Stimulated activated CD8-positive, alpha-beta memory T cell treated with anti-CD3 and anti-CD28 coated beads, Interleukin-12 subunit alpha, Interleukin-12 subunit beta, amount 100 ng/mL, for 1 hour (primary cell): ENCODE results near the gene MACROD1.
A peak's percentile ranks its signal among the peaks of the same experiment; 100 is the strongest.

Experiments
- DNase-seq: peaks from one replicate; pipeline ENCODE4 v3.0.0-alpha.2; 2020; ENCODE audit warnings: low read depth

Gene MACROD1

GRCh38 chr11:64013141-64013896 lies 152.6 kb downstream of the MACROD1 start:
- no peak for DNase-seq

GRCh38 chr11:64011371-64011770 lies 154.5 kb downstream of the MACROD1 start:
- DNase-seq: no peak

GRCh38 chr11:64010783-64011182 lies 155.1 kb downstream of the MACROD1 start:
- no peak for DNase-seq

DNA sequence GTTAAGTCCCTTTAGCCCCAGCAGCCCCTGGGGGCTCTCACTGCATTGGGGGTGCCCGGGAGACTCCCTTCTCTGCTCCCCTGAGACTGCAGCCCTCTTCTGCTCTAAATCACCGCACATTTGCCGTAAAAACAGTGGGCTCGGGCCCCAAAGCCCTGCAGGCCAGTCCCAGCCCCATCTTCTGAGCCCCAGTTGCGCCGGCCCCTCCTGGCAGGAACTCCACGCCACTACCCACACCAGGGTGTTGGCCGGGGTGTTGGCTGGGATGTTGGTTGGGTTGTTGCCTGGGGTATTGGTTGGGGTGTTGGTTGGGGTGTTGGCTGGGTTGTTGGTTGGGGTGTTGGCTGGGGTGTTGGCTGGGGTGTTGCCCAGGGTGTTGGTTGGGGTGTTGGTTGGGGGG lies 156.2 kb downstream of the MACROD1 start:
- DNase-seq: no peak

GRCh38 chr11:64008914-64009633 lies 156.8 kb downstream of the MACROD1 start:
- no peak for DNase-seq

DNA sequence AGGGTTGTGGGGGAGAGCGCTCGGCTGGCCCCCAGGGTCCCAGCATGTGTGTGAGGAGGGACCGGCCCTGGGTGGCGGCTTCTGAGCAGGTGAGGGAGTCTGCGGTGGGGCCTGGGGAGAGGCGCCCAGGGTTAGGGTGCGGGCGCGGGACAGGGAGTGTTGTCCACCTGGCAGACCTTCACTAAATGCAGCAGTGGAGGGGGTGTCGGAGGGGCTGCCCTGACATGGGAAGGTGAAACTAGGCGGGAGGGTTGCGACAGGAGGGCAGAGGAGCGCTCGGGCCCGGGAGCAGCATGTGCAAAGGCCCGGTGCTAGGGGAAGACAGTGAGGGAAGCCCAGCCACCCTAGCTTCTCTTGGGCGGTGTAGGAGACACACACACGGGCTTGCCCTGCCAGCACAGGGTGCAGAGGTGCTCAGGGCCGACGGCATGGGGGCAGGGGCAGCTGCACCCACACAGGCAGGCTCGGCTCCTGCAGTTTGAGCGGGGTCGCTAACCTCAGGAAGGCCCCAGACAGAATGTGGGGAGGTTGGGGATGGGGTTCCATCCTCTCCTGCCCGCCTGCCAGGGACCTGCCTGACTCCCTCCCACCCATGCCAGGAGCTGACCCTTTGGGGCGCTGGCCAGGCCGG lies 157.5 kb downstream of the MACROD1 start:
- no peak for DNase-seq

DNA sequence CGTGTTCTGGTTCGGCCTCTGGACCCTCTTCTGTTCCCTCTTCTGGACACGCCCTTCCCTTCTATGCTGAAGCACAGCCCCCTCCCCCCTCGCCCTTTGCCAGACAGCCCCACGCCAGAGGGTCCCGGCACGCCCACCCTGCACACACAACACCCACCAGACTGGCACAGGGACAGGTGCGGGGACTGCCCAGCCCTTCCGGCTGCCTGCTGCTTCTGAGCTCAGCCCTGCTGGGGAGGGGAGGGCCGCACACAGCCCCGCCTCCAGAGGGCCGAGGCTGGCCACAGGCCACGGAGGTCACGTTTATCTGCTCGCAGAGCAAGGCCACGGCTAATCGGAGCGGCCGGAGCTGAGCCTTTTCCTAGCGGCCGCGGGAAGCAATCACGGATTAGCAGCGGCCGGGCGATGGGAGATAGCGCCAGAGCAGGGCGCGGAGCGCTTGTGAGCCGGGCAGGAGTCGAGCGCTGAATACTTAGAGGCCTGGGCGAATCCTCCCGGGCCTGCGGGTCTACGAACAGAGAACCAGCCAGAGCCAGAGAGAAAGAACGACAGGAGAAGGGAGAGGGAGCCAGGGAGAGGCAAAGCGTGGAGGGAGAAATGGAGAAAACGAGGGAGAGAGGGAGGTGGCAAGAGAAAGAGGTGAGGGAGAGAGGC lies 158.2 kb downstream of the MACROD1 start:
- DNase-seq: no peak

GRCh38 chr11:64007160-64007628 lies 158.7 kb downstream of the MACROD1 start:
- DNase-seq: no peak

DNA sequence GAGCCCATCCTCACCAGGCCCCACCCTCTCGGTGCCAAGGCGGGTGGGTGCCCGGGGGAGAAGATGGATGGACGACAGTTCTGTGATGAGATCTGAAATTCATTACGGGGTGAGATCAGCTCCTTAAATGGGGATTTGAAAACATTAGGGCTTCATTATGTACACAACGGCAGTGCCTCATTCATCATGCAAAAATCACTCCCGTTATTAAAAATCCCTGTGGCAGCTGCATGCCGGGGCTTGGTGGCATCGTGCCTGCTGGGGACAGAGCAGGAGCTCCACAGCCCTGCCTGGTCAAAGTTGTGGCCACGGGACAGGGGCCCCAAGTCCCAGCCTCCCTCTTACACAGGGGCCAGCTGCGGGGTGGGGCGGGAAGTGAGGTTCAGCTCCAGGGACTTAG lies 159.5 kb downstream of the MACROD1 start:
- DNase-seq: no peak

DNA sequence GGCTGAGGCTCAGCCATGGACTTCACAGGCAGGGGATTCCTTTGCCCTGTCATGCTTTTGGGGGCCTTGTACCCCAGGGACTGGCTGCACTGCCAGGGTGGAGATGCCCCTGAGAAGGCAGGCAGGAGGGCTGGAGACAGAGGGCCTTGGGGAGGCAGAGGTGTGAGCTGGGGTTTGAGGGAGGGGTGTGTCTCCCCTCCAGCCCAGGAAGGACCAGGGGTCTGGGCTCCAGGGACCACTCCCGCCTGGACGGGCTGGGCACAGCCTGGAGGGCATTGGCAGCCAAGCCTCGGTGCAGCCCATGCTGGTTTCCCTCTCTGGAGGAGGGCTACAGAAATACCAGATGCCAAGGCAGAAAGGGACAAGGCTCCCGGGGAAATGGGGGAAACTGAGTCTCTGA lies 160.2 kb downstream of the MACROD1 start:
- no peak for DNase-seq

DNA sequence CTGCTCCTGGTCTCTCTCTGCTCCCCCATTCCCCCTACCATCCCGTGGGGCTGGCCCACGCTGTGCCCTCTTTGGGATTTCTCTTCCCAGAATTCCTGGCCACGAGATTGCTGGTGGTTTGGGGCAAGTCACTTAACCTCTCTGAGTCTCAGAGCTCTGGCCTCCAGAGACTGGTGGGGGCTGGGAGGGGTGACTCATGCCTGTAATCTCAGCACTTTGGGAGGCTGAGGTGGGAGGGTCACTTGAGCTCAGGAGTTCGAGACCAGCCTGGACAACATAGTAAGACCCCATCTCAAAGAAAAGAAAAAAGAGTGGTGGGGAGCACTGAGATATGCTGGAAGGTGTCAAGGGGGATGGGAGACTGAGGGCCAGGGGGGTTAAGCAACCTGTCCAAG lies 161.3 kb downstream of the MACROD1 start:
- DNase-seq: no peak

DNA sequence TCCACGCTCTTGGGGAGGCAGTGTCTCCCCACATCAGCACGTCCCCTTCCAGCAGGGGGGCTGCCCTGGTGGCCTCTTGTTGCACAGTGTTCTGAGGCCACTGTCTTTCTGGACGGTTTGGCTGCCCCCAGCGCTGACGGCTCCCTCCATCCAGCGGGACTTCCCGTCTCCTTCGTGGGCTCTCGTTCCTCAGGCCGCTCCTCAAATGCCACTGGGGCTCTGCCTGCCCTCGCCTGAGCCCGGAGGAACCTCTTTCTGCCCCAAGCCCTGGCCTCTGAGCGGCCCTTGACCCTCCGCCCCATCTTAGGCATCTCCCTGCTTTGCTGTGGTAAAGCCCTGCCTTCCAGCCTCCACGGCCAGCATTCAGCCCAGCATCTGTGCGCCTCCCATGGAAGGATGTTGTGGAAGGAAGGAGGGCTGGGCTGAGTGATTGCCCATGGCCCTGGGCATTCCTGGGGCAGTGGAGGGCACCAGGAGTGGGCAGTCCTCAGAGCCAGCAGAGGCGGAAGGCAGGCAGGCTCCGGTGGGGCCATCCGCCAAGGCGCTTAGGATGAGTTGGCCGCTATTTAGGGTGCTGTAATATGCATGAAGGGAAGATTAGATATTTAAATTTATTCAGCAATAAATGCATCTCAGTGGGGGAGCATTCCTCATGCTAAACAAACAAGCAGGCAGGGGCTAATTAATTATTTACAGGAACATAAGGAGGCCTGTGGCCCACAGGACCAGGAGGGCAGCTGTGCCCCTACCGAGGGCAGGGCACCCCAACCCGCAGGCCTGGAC lies 161.9 kb downstream of the MACROD1 start:
- no peak for DNase-seq

DNA sequence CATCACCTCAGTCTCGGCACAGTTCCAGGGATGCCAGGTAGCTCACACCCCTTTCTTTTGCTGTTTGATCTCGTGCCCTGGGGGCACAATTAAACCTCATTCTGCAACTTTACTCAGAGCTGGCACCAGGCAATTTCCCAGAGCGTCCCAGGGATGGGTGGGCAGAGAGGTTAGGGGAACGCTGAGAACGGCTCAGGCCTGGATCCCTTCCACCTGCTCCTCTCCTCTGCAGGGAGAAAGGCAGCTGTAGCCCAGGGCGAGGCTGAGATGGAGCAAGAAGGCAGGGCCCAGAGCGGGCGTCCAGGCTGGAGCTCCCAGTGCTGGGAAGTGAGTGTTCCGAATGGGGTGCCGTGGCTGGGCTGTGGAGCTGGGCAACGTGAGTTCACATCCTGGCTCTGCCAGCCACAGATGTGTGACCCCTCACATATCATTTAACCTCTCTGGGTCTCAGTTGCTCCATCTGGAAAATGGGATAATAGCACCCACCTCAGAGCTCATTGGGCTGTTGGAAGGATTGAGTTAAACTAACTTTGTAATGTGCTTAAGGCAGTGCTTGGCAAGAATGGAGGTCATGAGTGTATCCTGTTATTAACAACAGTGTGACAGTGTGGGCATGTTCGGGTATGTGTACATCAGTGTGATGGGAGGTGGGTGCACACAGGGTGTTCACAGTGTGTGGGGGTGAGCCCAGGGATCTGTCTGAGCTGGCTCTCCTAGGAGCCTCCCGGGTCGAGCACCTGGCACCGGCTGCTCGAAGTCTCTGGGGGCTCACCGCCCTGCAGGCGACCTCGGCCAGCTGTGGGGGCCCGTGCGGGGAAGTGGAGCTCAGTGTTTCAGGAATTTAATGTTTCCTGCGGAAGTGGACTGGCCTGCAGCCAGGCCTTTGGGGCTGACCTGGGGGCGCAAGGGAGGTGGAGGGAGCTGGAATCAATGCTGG lies 164.2 kb downstream of the MACROD1 start:
- DNase-seq: no peak

DNA sequence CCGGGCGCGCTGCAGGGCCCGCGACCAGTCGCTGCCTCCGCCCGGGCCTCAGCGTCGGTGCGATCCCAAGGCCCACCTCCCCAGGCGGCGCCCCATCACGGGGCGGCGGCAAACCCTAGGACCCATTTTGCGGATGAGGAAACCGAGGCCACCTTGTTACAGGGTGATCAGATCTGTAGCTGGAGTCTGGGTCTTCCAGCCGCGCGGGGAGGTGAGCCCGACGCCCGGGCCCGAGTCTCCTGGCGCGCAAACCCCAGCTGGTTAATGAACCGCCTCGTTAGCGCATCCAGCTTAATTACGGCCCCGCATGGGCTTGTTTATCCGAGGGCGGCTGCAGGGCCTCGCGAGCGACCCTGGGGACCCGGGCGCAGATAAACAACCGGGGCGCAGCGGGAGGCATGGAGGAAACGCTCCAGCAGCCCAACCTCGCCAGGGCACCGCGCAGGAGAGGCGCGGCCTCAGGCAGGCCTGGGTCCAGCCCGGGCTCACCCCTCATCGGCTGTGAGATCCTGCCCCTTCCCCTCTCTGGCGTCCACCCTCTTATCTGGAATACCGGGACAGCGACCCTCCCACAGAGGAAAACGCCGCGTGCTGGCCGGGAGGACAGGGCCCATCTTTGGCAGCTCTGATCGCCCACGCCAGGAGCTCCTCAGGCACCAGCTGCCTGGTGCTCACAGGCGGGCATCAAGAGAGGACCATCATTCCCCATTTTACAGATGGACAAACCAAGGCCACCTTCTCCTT lies 165.0 kb downstream of the MACROD1 start:
- DNase-seq: no peak

- DNase-seq: peak; percentile 37
These were observed 165.7 kb downstream of the MACROD1 start for GRCh38 chr11:64000026-64000739.

- DNase-seq: peak; percentile 35
These were observed 166.4 kb downstream of the MACROD1 start for GRCh38 chr11:63999349-64000025.

- no peak for DNase-seq
These were observed 167.2 kb downstream of the MACROD1 start for GRCh38 chr11:63998558-63999348.
